GM12878 (cell line): Measurements from ENCODE around the gene TPT1. TPM values are rescaled to one million over a fixed set of nuclear protein-coding genes. Genes with fewer than 3 reads are reported as not detected.

Experiments
- ATAC-seq: fragments of 200-7000 bp; cut with Tn5 transposase; 3 replicates; pipeline ENCODE4 v1.9.1; 2020; ENCODE audit warnings: mild to moderate bottlenecking, moderate library complexity
- BruUV-seq: library from RNA; stranded (reverse); fragments of 400-500 nt; replicated peaks from 2 replicates; lab custom pipeline; 2021; lab: Mats Ljungman, UMichigan
- CTCF ChIA-PET: fragments of 300-600 bp; sonication (Branson Sonifier 250); formaldehyde crosslinking; extraction: SDS; loops from one replicate; lab custom pipeline; 2021; ENCODE audit warnings: inconsistent platforms; lab: Yijun Ruan, JAX
- POLR2A ChIA-PET: fragments of 350-600 bp; formaldehyde crosslinking; extraction: SDS; loops from one replicate; lab custom pipeline; 2021; ENCODE audit warnings: inconsistent platforms; lab: Charles Lee
- RAD21 ChIA-PET: fragments of 300-600 bp; sonication (Branson Sonifier 250); formaldehyde crosslinking; loops from one replicate; lab custom pipeline; 2023; ENCODE audit warnings: antibody characterized with exemption; ENCODE audit not compliant: unreplicated experiment; lab: Charles Lee
- SMC1A ChIA-PET: fragments of 300-600 bp; sonication (Branson Sonifier 250); formaldehyde crosslinking; loops from one replicate; lab custom pipeline; 2023; ENCODE audit not compliant: unreplicated experiment, uncharacterized antibody; lab: Charles Lee
- DNase-seq: peaks from one replicate; pipeline ENCODE4 v3.0.0-alpha.2; 2011; ENCODE audit warnings: low read depth, low spot score
- FAIRE-seq: peaks from 3 replicates; lab custom pipeline; 2011; peaks lifted over from hg19 to GRCh38; lab: Jason Lieb, UNC
- H2AFZ ChIP-seq: 2 replicates; pipeline ENCODE4 v1.6.0; 2011; ENCODE audit warnings: low read depth, low read length, control low read depth; ENCODE audit not compliant: control insufficient read depth
- H3K27ac ChIP-seq: 2 replicates; pipeline ENCODE4 v1.5.1; 2011; ENCODE audit warnings: control low read depth; ENCODE audit not compliant: control insufficient read depth, insufficient read depth
- H3K27me3 ChIP-seq, 2 experiments: replicated peaks in 1 of 2; 2 replicates each; pipeline versions ENCODE4 v1.6.0 to v1.6.1; 2011; ENCODE audit warnings: low read length in 1 of 2; ENCODE audit not compliant: control insufficient read depth in 2 of 2, insufficient read depth in 2 of 2
- H3K36me3 ChIP-seq, 2 experiments: 2 replicates each; pipeline ENCODE4 v1.5.1; 2011; ENCODE audit warnings: low read length in 1 of 2; ENCODE audit not compliant: control insufficient read depth in 2 of 2, insufficient read depth in 2 of 2
- H3K4me1 ChIP-seq: 2 replicates; pipeline ENCODE4 v1.6.1; 2011; ENCODE audit warnings: mild to moderate bottlenecking, low read length, moderate library complexity, mixed read lengths; ENCODE audit not compliant: control insufficient read depth, insufficient read depth
- H3K4me2 ChIP-seq: 2 replicates; pipeline ENCODE4 v1.6.0; 2011; ENCODE audit warnings: control low read depth; ENCODE audit not compliant: control insufficient read depth, insufficient read depth
- H3K4me3 ChIP-seq: fragments of 200-600 bp; sonication (generic); 2 replicates; pipeline ENCODE4 v1.5.1; 2016
- H3K79me2 ChIP-seq: 2 replicates; pipeline ENCODE4 v1.6.0; 2011; ENCODE audit warnings: low read length; ENCODE audit not compliant: control insufficient read depth, insufficient read depth
- H3K9ac ChIP-seq: 2 replicates; pipeline ENCODE4 v1.8.0; 2011; ENCODE audit warnings: low read length, control low read depth, mixed read lengths; ENCODE audit not compliant: control insufficient read depth, insufficient read depth
- H3K9me3 ChIP-seq: replicated peaks from 3 replicates; pipeline ENCODE4 v1.5.1; 2011; ENCODE audit warnings: mild to moderate bottlenecking, low read length; ENCODE audit not compliant: control insufficient read depth, insufficient read depth
- H4K20me1 ChIP-seq: 2 replicates; pipeline ENCODE4 v1.6.0; 2011; ENCODE audit not compliant: control insufficient read depth, insufficient read depth
- CHD1 ChIP-seq: IDR thresholded peaks from 2 replicates; pipeline ENCODE4 v1.6.1; 2012; ENCODE audit warnings: low read depth, low read length, improper control_type of control experiment
- CTCF ChIP-seq, 3 experiments: IDR thresholded peaks in 2 of 3; conservative IDR thresholded peaks in 1 of 3; 2 replicates each; pipeline ENCODE4 v1.5.1; 2011; ENCODE audit warnings: low read depth in 3 of 3, low read length in 3 of 3, mild to moderate bottlenecking in 3 of 3, control low read depth in 2 of 3, moderate library complexity in 2 of 3, inconsistent platforms in 1 of 3, mixed read lengths in 1 of 3; ENCODE audit not compliant: control insufficient read depth in 2 of 3, insufficient read depth in 1 of 3; ENCODE audit errors: extremely low read depth in 1 of 3
- EED ChIP-seq: sonication (generic); IDR thresholded peaks from 2 replicates; pipeline ENCODE4 v1.6.1; 2016; ENCODE audit warnings: antibody characterized with exemption, low read depth
- ELK1 ChIP-seq: IDR thresholded peaks from 2 replicates; pipeline ENCODE4 v1.6.1; 2012; ENCODE audit warnings: low read depth, low read length, improper control_type of control experiment
- IKZF1 ChIP-seq: fragments of 450-650 bp; conservative IDR thresholded peaks from 2 replicates; pipeline ENCODE4 v1.6.1; 2017; ENCODE audit warnings: antibody characterized with exemption, mild to moderate bottlenecking
- IKZF2 ChIP-seq, 2 experiments: fragments of 450-650 bp; IDR thresholded peaks; 2 replicates each; pipeline ENCODE4 v1.6.1; 2017; ENCODE audit warnings: mild to moderate bottlenecking in 2 of 2, moderate library complexity in 2 of 2
- RUNX3 ChIP-seq: IDR thresholded peaks from 2 replicates; pipeline ENCODE4 v1.6.1; 2012; ENCODE audit warnings: low read length, inconsistent platforms
- SMARCA5 ChIP-seq: fragments of 450-650 bp; IDR thresholded peaks from 2 replicates; pipeline ENCODE4 v1.6.1; 2017; ENCODE audit warnings: mild to moderate bottlenecking
- SMC3 ChIP-seq: IDR thresholded peaks from 2 replicates; pipeline ENCODE4 v1.6.1; 2011; ENCODE audit warnings: low read length, improper control_type of control experiment, borderline replicate concordance
- SREBF2 ChIP-seq: IDR thresholded peaks from 2 replicates; pipeline ENCODE4 v1.6.1; 2012; ENCODE audit warnings: mild to moderate bottlenecking, low read length
- SRF ChIP-seq, 2 experiments: IDR thresholded peaks; 2 replicates each; pipeline ENCODE4 v1.6.1; 2011; ENCODE audit warnings: low read depth in 2 of 2, low read length in 2 of 2, mild to moderate bottlenecking in 1 of 2, moderate library complexity in 1 of 2
- TARDBP ChIP-seq: IDR thresholded peaks from 2 replicates; pipeline ENCODE4 v1.6.1; 2016; ENCODE audit warnings: borderline replicate concordance
- YY1 ChIP-seq: IDR thresholded peaks from 2 replicates; pipeline ENCODE4 v1.6.1; 2011; ENCODE audit warnings: low read depth, mild to moderate bottlenecking, low read length
- ZBTB11 ChIP-seq: fragments of 450-650 bp; formaldehyde crosslinking; IDR thresholded peaks from 2 replicates; pipeline ENCODE4 v1.5.0; 2022; ENCODE audit warnings: mild to moderate bottlenecking, missing genetic modification characterization
- WGBS: methylation state at CpG from one replicate; pipeline ENCODE4 v1.1.6; 2016; ENCODE audit warnings: low lambda C conversion rate; ENCODE audit not compliant: insufficient replicate concordance, insufficient coverage; ENCODE audit errors: missing lambda C conversion rate; 5-methylcytosine and 5-hydroxymethylcytosine counted together
- in situ Hi-C: fragments of 300-500 bp; cut with MboI; formaldehyde crosslinking; loops from 9 replicates; pipeline ENCODE4 v1.14.3; 2018; ENCODE audit warnings: mixed read lengths
- intact Hi-C: fragments of 100-400 bp; cut with micrococcal nuclease; formaldehyde crosslinking; loops from one replicate; pipeline ENCODE4 v1.14.2; 2022; ENCODE audit not compliant: unreplicated experiment
- polyA plus RNA-seq, 11 experiments: library from polyadenylated mRNA; depleted of rRNA in 4 of 11; unstranded in 6 of 11; stranded (reverse) in 5 of 11; fragments of >200 nt; fragmentation: Nextera tagmentation in 4 of 11; fragmentation: Illumina TruSeq in 1 of 11; extraction: Ambion mirVana in 4 of 11; extraction: Trizol in 1 of 11; gene quantifications; 1 replicate in 1 of 11; 2 replicates in 10 of 11; pipeline versions ENCODE4 v1.2.1 to v1.2.3, GENCODE V29; 2011 to 2016; ENCODE audit warnings: inconsistent platforms in 2 of 11, missing spikeins in 2 of 11, low read depth in 1 of 11
- total RNA-seq, 4 experiments: library from RNA; depleted of rRNA in 3 of 4; stranded (reverse); fragments of >200 nt in 3 of 4; fragmentation: Illumina TruSeq in 1 of 4; extraction: Trizol in 1 of 4; gene quantifications; 2 replicates each; pipeline versions ENCODE4 v1.2.1 to v1.2.3, GENCODE V29; 2013 to 2021

The TPT1 gene
- total and polyA plus RNA-seq, 10 of the 15 experiments (the other 5 are each of a cell fraction or from before 2014, with no cell fraction given): 1,038 to 5,925 (median 2,336) TPM

- TF ChIP-seq ZBTB11 (no peak), ELK1 (no peak), RUNX3 (no peak), TARDBP (no peak)
Measured at GRCh38 chr13:45372189-45373161, 31.5 kb upstream of the TPT1 start (continued).

DNA sequence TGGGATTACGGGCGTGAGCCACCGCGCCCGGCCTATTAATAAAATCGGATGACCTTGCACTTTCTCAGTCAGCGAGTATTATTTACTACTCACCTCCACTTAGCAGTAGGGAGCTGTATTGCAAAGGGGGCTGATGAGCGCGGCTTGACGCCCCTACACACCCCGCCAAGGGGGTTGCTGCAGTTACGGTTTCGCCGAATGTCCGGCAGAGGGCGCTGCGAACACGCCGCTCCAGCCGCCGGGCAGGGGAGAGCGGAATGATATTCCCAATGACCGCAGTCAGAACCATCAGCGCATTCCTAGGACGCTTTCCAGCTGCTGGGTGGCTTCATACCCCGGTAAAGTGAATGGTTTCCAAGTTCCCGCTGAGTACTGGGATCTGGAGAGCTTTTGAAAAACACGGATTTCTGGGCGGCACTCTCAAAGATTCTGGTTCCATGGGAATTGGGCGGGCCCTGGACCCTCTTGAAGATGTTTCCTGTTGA, 30.0 kb upstream of the TPT1 start:
- Histone ChIP-seq H4K20me1 (no peaks in the 10 kb centered on the region), H2AFZ (no peak overlapping the region), H3K27me3 (no peaks in the 10 kb centered on the region), H3K4me2 (no peak overlapping the region), H3K4me1 (peaks cover 8% of the 10 kb centered on the region), H3K9me3 (no peaks in the 10 kb centered on the region), H3K79me2 (no peaks in the 10 kb centered on the region), H3K27ac (no peak overlapping the region), H3K9ac (no peak overlapping the region), H3K4me3 (no peak overlapping the region), H3K36me3 (no peaks in the 10 kb centered on the region)
- intact Hi-C loops (loop anchor here (2.0 to 5.0 kb wide), 2 partner anchors 101 to 120 kb away; no protein-coding TSS in a partner anchor), in situ Hi-C loops (no loop called here)
- POLR2A ChIA-PET: interaction anchor here (0.5 to 0.8 kb wide), 2 partner anchors 47 to 121 kb away, joined by 3 to 4 read pairs; partner anchors contain the start of gene SLC25A30
- BruUV-seq: no TSS peak
- SMC1A ChIA-PET: interaction anchor here (0.6 to 2.2 kb wide), 10 partner anchors 24 to 667 kb away, joined by 3 to 10 read pairs (median 3); no protein-coding TSS in a partner anchor
- FAIRE-seq: no peak
- CTCF ChIA-PET: interaction anchor here (0.6 to 6.9 kb wide), 42 partner anchors 14 to 324 kb away, joined by 3 to 70 read pairs (median 4); partner anchors contain the start of genes COG3, SLC25A30 and TPT1
- DNase-seq: no peak
- 32% methylated on average over 30 of the region's 30 CpGs for WGBS
- RAD21 ChIA-PET: interaction anchor here (1.6 to 1.7 kb wide), 2 partner anchors 23 to 119 kb away, joined by 4 to 5 read pairs; no protein-coding TSS in a partner anchor
- peak; percentile 61 for ATAC-seq
- TF ChIP-seq SRF (IDR thresholded peaks at IDR 0.05; ENCODE audit: low read depth in 2 of 2, low read length in 2 of 2) (peak in 1 of 2 experiments; percentile 21; a peak in 1 of 4 replicates), SMC3 (peak; percentile 58; the same call in 1 of the 2 replicates), SMARCA5 (0 out of 2 replicates have a peak, but pooled peaks have one; percentile 27), CTCF (IDR thresholded peaks at IDR 0.05 in 2 of 3, conservative IDR thresholded peaks at IDR 0.05 in 1 of 3; ENCODE audit: control insufficient read depth in 2 of 3, extremely low read depth in 1 of 3, insufficient read depth in 1 of 3, low read depth in 3 of 3, low read length in 3 of 3) (peak; percentile 81 to 91 (median 90)), RUNX3 (peak; percentile 20; the same call in 1 of the 2 replicates), SREBF2 (no peak), EED (peak; percentile 43; the same call in 1 of the 2 replicates), YY1 (0 out of 2 replicates have a peak, but pooled peaks have one; percentile 44), IKZF1 (peak; percentile 52; the same call in 1 of the 2 replicates), IKZF2 (IDR thresholded peaks at IDR 0.05) (peak in 1 of 2 experiments; percentile 21; a peak in 1 of 4 replicates), CHD1 (no peak)
